GM20000 (cell line): ENCODE data around the gene NFE2L2.
A peak's percentile ranks its signal among the peaks of the same experiment; 100 is the strongest.
"Not testable (repeated sequence)": the region's sequence is repeated elsewhere in the genome, so short reads cannot be mapped to it uniquely, and the experiment has no call there.

Experiments
- DNase-seq: peaks from one replicate; pipeline ENCODE4 v3.0.0; 2012; ENCODE audit warnings: low spot score
- CTCF ChIP-seq: IDR thresholded peaks from 2 replicates; pipeline ENCODE4 v1.5.1; 2012; ENCODE audit warnings: mild to moderate bottlenecking, control low read depth; ENCODE audit errors: extremely low read depth, missing control alignments

Gene NFE2L2

DNA sequence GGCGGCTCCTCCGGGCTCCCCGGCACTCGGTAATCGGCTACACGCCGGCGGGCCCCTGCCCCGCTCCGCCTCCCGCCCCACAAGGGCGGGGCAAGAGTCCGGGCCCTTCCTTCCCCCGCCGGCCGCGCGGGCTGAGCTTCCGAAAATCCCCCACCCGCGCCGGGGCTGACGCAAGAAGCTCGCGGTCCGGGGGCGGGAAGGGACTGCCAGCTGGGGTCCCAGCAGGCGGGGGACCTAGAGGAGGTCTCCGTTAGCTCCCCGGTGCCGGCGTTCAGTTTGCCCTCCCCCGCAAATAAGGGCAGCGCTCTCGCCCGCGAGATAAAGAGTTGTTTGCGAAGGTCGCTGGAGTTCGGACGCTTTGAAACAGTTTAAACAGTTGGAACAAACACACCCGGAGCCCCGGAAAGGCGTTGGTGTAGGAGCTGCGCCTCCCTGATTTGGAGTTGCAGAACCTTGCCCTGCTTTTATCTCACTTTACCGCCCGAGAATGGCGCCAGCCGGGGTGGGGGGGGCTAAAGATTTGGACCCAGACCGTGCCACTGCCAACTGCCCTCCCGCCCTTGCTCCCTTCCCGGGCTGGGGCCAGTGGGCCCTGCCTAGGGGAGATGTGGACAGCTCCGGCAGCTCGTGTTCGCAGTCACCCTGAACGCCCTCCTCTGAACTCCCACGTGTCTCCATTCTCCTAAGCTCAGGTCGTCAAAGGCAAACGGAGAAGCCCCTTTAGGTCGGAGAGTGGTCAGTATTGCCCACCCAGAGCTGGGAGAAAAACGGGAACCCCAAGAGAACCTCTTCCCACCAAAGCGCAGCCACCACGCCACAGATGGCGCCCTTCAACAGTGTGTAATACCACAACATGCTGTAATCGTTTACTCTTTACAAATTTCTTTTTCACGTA is at the start of gene NFE2L2:
NFE2L2 (minus strand) TSS at position 35 of the 895 bp plus-strand sequence. CDS start 151 bp downstream, outside the sequence.
- TF ChIP-seq CTCF = peak; percentile 14

GRCh38 chr2:177314194-177314593 is 49.7 kb upstream of the NFE2L2 start:
- TF ChIP-seq CTCF = no peak
- no peak for DNase-seq

More for the DNA sequence above, at the start of gene NFE2L2:
- peak; percentile 97 for DNase-seq

DNA sequence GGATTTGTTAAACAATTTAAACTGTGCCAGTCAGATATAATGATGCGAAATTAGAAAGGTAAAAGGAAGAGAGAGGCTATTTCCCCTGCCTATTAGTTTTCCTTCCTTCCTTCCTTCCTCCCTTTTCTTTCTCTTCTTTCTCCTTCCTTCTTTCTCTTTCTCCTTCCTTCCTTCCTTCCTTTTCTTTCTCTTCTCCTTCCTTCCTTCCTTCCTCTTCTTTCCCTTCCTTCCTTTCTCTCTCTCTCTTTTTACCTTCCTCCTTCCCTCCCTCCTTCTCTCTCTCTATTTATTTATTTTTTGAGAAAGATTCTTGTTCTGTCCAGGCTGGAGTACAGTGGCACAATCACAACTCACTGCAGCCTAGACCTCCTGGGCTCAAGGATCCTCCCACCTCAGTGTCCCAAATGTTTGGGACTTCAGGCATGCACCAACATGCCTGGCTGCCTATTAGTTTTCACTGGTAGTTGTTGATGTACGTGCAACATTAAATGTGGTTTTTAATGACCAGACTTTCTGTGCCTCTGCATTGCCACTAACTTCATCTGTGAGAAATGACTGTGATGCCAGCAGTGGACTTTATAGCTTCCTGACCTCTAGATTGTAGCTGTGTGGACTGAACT is 48.7 kb upstream of the NFE2L2 start:
- TF ChIP-seq CTCF = no peak
- DNase-seq = no peak

DNA sequence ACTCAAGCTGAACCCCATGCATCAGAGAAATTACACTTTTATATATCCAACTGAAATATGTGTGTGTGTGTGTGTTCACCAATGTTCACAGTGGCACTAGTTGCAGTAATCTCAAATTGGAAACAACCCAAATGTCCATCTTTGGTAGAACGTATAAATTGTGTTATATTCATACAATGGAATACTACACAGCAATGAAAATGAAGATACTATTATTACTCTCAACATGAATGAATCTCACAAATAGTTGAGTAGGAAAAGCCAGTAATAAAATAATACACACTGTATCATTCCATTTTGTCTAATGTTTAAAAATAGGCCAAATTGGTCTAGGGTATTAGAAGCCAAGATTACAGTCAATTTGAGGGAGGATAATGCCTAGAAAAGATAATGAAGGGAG is 48.0 kb upstream of the NFE2L2 start:
- no peak for TF ChIP-seq CTCF

GRCh38 chr2:177309672-177310309 is 45.3 kb upstream of the NFE2L2 start:
- not testable (repeated sequence) for DNase-seq

More for the DNA sequence above, 48.0 kb upstream of the NFE2L2 start:
- DNase-seq = no peak

- no peak for DNase-seq
- TF ChIP-seq CTCF = no peak
Measured at GRCh38 chr2:177306550-177306949, 42.0 kb upstream of the NFE2L2 start.

GRCh38 chr2:177303939-177304338 is 39.4 kb upstream of the NFE2L2 start:
- no peak for TF ChIP-seq CTCF
- DNase-seq = no peak
